ENCODE data around the gene PRPF8. TPM values are rescaled to one million over a fixed set of nuclear protein-coding genes. Genes with fewer than 3 reads are reported as not detected.
"Not testable (repeated sequence)": the region's sequence is repeated elsewhere in the genome, so short reads cannot be mapped to it uniquely, and the experiment has no call there.

Gene PRPF8
- total RNA-seq, 4 donors from 2014 or later = 138 to 390 (median 226) TPM

- no peak overlapping the region for H3K4me3 ChIP-seq
- H3K27me3 ChIP-seq = no peaks in the 10 kb centered on the region
- no peaks in the 10 kb centered on the region for H3K9me3 ChIP-seq
- peak overlapping the region in 3 of 4 donors; percentile 23 to 92 (median 92) for H3K27ac ChIP-seq
- no peak for DNase-seq
- H3K4me1 ChIP-seq = peaks cover 0 to 37% (median 11%) of the 10 kb centered on the region in 4 donors
- no peak for TF ChIP-seq CTCF (IDR thresholded peaks at IDR 0.05)
- TF ChIP-seq POLR2A (IDR thresholded peaks at IDR 0.05) = no peak
- H3K36me3 ChIP-seq = peaks cover 0 to 35% (median 0%) of the 10 kb centered on the region in 3 donors
These were observed 27.1 kb upstream of the PRPF8 start for GRCh38 chr17:1711804-1712203.

DNA sequence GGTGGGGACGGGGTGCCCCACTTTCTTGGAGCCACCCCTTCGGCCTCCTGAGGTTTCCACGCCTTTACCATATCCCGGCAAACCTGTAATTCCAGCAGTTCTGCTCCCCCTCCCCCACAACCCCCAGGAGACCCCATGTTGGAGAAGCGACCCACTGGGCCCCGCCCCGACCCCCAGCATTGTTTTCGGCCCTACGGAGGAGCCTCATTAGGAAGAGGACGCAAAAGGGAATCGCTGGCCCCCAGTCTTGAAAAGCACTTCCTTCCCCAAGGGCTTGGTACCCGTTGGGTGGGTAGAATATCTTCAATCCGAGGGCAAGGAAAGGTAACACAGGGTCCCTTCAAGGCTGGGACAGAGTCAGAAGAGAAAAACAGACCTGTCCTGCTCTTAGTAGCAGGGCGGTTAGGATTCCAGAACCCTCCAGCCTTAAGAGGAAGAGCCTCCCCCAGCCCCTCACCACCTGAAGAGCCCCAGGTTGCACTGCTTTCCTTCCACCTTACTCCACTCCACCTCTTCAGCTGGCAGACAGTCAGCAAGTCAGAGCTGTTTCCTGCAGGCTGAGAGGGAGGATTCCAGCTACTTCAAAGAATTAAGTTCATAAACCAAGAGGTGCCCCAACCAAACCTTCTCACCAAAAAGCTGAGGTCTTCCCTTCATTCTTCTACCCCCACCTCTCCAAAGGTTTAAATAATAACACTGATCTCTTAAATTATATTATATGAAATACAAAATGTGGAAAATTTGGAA, 26.3 kb upstream of the PRPF8 start:
- Histone ChIP-seq H3K27me3 (no peaks in the 10 kb centered on the region), H3K9me3 (no peaks in the 10 kb centered on the region), H3K4me1 (peaks cover 0 to 37% (median 11%) of the 10 kb centered on the region in 4 donors), H3K27ac (peak overlapping the region in 3 of 4 donors; percentile 92 to 97 (median 92)), H3K4me3 (peak overlapping the region in 3 of 4 donors; percentile 61 to 82 (median 79)), H3K36me3 (peaks cover 0 to 35% (median 0%) of the 10 kb centered on the region in 3 donors)
- DNase-seq = no peak
- TF ChIP-seq POLR2A (IDR thresholded peaks at IDR 0.05) = no peak
- no peak for TF ChIP-seq CTCF (IDR thresholded peaks at IDR 0.05)

GRCh38 chr17:1709971-1710806, 25.5 kb upstream of the PRPF8 start, which contains the start of gene TLCD2:
Gene TLCD2, minus strand, starts transcription at chr17:1710377. Its CDS starts 135 bp downstream, at chr17:1710242.
- Histone ChIP-seq H3K27me3 (no peaks in the 10 kb centered on the region), H3K4me1 (peaks cover 0 to 37% (median 8%) of the 10 kb centered on the region in 4 donors), H3K27ac (peak within 1 kb of the TSS; percentile 66 to 97 (median 92)), H3K4me3 (peak within 1 kb of the TSS; percentile 55 to 82 (median 70)), H3K36me3 (peaks cover 0 to 35% (median 0%) of the 10 kb centered on the region in 3 donors), H3K9me3 (no peaks in the 10 kb centered on the region)
- DNase-seq = peak in 2 of 3 donors; percentile 93 to 96
- TF ChIP-seq CTCF (IDR thresholded peaks at IDR 0.05) (no peak), POLR2A (IDR thresholded peaks at IDR 0.05) (peak; percentile 88 to 94)

DNA sequence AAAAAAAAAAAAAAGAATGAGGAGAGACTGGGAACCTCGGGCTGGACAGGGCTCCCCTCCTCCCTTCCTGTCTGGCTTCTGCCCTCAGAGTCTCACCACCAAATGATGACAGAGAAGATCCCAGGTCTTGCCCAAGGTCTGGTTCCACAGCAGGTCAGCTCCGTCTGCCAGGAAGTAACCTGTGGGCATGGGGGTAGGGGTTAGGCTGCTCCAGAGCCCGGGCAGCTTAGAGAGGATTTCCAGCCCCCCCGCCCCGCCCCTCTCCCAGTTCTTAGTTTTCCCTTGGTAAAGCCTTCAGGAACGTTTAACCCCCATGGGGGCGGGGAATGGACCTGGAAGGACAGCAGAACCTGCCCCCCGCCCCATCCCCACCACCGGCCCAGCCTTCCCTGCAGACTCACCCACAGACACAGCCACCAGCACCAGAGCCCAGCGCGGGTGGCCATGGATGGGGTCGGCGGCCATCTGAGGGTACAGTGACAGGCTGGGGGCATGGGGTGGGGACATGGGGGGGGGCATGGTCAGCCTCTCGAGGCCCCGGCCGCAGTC, 24.8 kb upstream of the PRPF8 start:
- peak overlapping the region; percentile 55 to 82 (median 70) for H3K4me3 ChIP-seq
- peaks cover 0 to 37% (median 6%) of the 10 kb centered on the region in 4 donors for H3K4me1 ChIP-seq
- peak in 1 of 3 donors; percentile 57 for DNase-seq
- H3K36me3 ChIP-seq = peaks cover 0 to 35% (median 0%) of the 10 kb centered on the region in 3 donors
- peak overlapping the region; percentile 66 to 97 (median 92) for H3K27ac ChIP-seq
- H3K27me3 ChIP-seq = no peaks in the 10 kb centered on the region
- TF ChIP-seq POLR2A (IDR thresholded peaks at IDR 0.05) (peak in 1 of 2 donors; percentile 19), CTCF (IDR thresholded peaks at IDR 0.05) (no peak)
- H3K9me3 ChIP-seq = no peaks in the 10 kb centered on the region

DNA sequence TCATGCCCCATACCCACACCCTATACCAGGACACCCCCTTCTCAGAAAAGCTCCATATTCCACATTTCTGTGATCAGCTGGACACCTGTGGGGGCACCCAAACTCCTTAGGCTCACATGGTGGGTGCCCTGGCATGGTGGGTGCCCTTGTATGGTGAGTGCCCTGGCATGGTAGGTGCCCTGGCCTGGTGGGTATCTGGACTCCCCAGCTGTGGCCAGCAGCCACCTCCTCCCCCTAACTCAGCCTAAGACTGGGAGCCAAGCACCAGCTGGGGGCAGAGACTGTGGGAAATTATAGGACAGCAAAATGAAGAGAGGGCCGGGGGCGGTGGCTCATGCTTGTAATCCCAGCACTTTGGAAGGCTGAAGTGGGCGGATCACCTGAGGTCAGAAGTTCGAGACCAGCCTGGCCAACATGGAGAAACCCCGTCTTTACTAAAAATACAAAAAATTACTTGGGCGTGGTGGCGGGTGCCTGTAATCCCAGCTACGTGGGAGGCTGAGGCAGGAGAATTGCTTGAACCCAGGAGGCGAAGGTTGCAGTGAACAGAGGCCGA, 24.2 kb upstream of the PRPF8 start:
- peaks cover 0 to 34% (median 0%) of the 10 kb centered on the region in 3 donors for H3K36me3 ChIP-seq
- H3K4me3 ChIP-seq = peak overlapping the region in 2 of 4 donors; percentile 8 to 79
- DNase-seq, H3K27me3 ChIP-seq, H3K9me3 ChIP-seq, H3K27ac ChIP-seq: not testable (repeated sequence)
- H3K4me1 ChIP-seq = peaks cover 0 to 32% (median 6%) of the 10 kb centered on the region in 4 donors
